ENCODE measurements around the gene CTNNA1.

DNA sequence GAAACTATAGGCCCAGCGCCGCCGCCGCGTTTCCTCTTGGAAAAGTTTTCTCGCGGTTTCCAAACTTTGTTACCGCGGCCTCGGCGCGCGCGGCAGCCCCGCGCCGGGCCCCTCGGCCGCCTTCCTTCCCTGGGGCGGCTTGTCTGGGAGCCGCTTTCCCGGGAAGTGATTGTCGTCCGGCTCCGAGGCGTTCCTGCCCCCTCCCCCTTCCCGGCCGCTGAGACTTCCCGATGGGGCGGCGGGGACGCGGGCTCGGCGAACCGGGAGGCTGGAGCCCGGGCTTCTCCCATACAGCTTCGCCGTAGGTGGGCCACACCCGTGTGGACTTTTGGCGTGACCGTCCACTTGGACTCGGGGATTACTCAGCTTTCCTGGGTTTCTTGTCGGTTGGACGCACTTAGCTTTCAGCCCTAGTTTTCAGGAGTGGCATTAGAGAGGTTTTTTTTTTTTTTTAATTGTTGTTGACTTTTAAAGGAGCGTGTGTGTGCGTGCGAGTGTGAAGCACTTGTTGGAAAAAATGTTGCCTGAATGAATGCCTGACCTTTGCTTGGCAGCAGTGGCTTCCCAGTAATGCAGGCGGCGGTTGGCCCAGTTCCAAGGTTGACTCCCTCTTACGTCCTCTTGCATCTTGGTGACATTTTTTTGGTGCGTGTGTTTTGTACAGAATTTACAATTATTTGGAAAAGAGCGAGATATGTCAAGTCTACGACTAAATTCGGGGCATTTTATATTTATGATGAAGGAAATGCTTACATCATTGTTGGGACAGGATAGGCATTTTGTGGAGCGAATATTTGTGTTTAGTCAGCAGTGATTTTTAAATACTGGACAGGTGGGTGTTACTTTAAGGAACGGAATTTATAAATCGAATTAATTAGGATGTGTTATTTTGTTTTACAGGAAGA, 821 bp downstream of the CTNNA1 start:
- TF ChIP-seq NFIC (IDR thresholded peaks at IDR 0.05; ENCODE audit: borderline replicate concordance) (peak; percentile 90), GABPA (IDR thresholded peaks at IDR 0.05; ENCODE audit: low read depth) (no peak)

Data from SK-N-SH (cell line).